Ovary (tissue), 3 donors: Measurements from ENCODE around the gene TRIP11.

ENCODE experiments used
- EP300 ChIP-seq: sonication (generic); formaldehyde crosslinking; IDR thresholded peaks from one replicate; pipeline ENCODE4 v1.6.1; 2017; ENCODE audit warnings: antibody characterized with exemption
- POLR2A ChIP-seq: fragments of 450-650 bp; IDR thresholded peaks from one replicate; pipeline ENCODE4 v1.6.1; 2017; ENCODE audit warnings: antibody characterized with exemption, mild to moderate bottlenecking, moderate library complexity
- TF ChIP-seq, protein P1 (sequence below), 3 donors: fragments of 450-650 bp in 2 of 3; fragments of 200-600 bp in 1 of 3; IDR thresholded peaks; one replicate each; pipeline versions ENCODE4 v1.5.1 to v1.8.0; 2016 to 2022; ENCODE audit warnings: antibody characterized with exemption in 3 of 3, mild to moderate bottlenecking in 1 of 3
- donor health status: DM: no; HTN: no; CAD: no.

DNA sequence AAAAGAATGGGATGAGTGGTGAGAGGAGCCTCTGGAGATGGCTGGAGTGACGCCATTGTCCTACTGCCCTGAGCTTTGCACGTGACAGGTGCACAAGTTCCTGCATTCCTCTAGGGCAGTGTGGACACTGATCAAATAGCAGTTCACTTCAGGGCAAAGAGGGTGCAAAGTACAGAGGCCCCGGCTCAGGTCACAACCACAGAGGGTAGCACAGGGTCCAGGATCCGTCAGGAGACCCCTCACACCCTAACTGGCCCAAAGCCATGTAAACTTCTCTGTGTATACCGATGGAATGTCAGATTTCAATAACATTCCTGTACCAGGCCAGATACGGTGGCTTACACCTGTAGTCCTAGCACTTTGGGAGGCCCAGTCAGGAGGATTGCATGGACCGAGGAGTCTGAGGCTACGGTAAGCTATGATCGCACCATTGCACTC lies 82.0 kb downstream of the TRIP11 start:
- no peak for TF ChIP-seq EP300
- TF ChIP-seq, protein P1, sequence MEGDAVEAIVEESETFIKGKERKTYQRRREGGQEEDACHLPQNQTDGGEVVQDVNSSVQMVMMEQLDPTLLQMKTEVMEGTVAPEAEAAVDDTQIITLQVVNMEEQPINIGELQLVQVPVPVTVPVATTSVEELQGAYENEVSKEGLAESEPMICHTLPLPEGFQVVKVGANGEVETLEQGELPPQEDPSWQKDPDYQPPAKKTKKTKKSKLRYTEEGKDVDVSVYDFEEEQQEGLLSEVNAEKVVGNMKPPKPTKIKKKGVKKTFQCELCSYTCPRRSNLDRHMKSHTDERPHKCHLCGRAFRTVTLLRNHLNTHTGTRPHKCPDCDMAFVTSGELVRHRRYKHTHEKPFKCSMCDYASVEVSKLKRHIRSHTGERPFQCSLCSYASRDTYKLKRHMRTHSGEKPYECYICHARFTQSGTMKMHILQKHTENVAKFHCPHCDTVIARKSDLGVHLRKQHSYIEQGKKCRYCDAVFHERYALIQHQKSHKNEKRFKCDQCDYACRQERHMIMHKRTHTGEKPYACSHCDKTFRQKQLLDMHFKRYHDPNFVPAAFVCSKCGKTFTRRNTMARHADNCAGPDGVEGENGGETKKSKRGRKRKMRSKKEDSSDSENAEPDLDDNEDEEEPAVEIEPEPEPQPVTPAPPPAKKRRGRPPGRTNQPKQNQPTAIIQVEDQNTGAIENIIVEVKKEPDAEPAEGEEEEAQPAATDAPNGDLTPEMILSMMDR (IDR thresholded peaks at IDR 0.05): no peak
- TF ChIP-seq POLR2A: no peak
